Middle frontal gyrus (tissue), 1 donor: ENCODE measurements around the gene DBNDD2.

Source experiments
- DNase-seq: peaks from one replicate; pipeline ENCODE4 v3.0.0-alpha.2; 2015; ENCODE audit warnings: low spot score; ENCODE audit errors: extremely low spot score

Gene DBNDD2

GRCh38 chr20:45448270-45448669 is 40.2 kb downstream of the DBNDD2 start:
- DNase-seq, result no peak

GRCh38 chr20:45449528-45449927 is 41.4 kb downstream of the DBNDD2 start:
- no peak for DNase-seq

DNA sequence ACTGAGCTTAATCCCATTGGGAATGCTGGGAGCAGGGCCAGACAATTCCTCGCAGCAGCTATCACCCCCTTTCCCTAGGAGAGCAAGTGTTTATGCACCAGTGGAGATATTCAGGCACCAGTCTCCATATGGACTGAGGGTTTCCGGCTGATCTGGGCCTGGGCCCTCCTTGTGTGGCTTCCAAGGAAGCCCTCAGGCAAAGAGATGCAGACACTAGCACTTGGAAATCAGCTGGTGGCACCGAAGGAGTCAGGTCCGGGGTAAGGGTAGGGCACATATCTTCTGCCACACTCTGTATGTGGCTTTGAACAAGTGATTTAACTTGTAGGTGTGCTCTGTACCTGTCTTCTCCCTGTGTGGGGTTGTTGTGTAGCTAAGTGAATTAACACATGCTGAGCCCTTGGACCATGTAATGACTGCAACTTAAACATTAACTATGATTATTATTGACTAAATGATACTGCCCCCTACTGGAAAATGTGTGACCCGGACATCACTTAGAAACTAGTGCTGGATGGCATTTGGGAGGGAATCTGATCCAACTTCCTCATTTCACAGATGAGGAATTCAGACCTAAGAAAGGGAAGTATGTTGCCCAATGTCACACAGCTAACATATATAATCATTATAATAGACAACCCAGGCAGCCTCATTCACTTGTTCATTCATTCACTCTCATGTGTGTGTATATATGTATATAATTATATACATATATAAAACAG is 42.2 kb downstream of the DBNDD2 start:
- DNase-seq, result no peak

GRCh38 chr20:45452238-45452637 is 44.1 kb downstream of the DBNDD2 start:
- DNase-seq, result no peak

GRCh38 chr20:45452772-45453691 is 44.9 kb downstream of the DBNDD2 start:
- DNase-seq, result no peak

GRCh38 chr20:45456632-45457031 is 48.5 kb downstream of the DBNDD2 start:
- DNase-seq, result no peak

DNA sequence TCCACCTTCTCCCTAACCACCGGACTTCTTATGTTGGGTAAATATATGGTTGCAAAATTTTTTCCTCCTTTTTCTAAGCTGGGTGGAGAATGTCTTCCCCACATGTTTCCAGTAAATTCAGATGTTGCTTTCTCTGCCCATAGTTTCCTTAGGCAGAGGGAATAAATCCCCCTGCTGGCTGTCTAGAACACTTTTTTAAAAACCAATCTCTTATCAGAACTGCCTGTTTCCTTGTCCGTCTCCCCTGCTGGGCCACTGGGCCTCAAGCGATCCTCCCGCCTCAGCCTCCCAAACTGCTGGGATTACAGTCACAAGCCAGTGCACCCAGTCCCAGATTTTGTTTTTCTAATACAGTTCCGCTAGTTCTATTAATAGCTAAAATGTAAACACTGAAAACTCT is 51.5 kb downstream of the DBNDD2 start:
- no peak for DNase-seq
